ENCODE data around the gene CADM2. TPM values are rescaled to one million over a fixed set of nuclear protein-coding genes. Genes with fewer than 3 reads are reported as not detected.
A peak's percentile ranks its signal among the peaks of the same experiment; 100 is the strongest.

CADM2 gene
- total RNA-seq, 1 donor from 2014 or later, result 6.8 TPM

- no peak overlapping the region for H3K27ac ChIP-seq
- DNase-seq (ENCODE audit: low spot score), result no peak
- H3F3A ChIP-seq (ENCODE audit: low read depth), result no peaks in the 10 kb centered on the region
- no peak overlapping the region for H3K9ac ChIP-seq
- Mint-ChIP-seq H3K27me3 (ENCODE audit: insufficient read depth, low read depth) (no peaks in the 10 kb centered on the region), H3K4me1 (no peaks in the 10 kb centered on the region), H3K4me3 (no peak overlapping the region), H3K9me3 (peaks cover 1% of the 10 kb centered on the region), H3K27ac (no peak overlapping the region), H3K36me3 (no peaks in the 10 kb centered on the region)
- H3K4me2 ChIP-seq, result no peak overlapping the region
- no peaks in the 10 kb centered on the region for H3K27me3 ChIP-seq
- H3K79me2 ChIP-seq (ENCODE audit: low read depth), result no peaks in the 10 kb centered on the region
- no peak overlapping the region for H2AFZ ChIP-seq (replicated peaks)
- H4K20me1 ChIP-seq (ENCODE audit: low read depth), result no peaks in the 10 kb centered on the region
- no peak overlapping the region for H3K4me3 ChIP-seq
- no peaks in the 10 kb centered on the region for H3K9me3 ChIP-seq (ENCODE audit: low read depth)
- no peaks in the 10 kb centered on the region for H3K36me3 ChIP-seq
- no peaks in the 10 kb centered on the region for H3K4me1 ChIP-seq
- TF ChIP-seq CTCF (IDR thresholded peaks at IDR 0.05) (no peak), EZH2phosphoT487 (IDR thresholded peaks at IDR 0.05) (no peak), EZH2 (IDR thresholded peaks at IDR 0.05) (no peak)
These were observed 906.1 kb downstream of the CADM2 start for GRCh38 chr3:85864896-85865295.

- no peaks in the 10 kb centered on the region for H3K4me1 Mint-ChIP-seq
- Histone ChIP-seq H3K9me3 (ENCODE audit: low read depth) (no peaks in the 10 kb centered on the region), H4K20me1 (ENCODE audit: low read depth) (no peaks in the 10 kb centered on the region), H3K9ac (no peak overlapping the region), H3K36me3 (no peaks in the 10 kb centered on the region), H3K4me2 (no peak overlapping the region), H3K4me3 (no peak overlapping the region), H2AFZ (replicated peaks) (no peak overlapping the region), H3F3A (ENCODE audit: low read depth) (no peaks in the 10 kb centered on the region), H3K79me2 (ENCODE audit: low read depth) (no peaks in the 10 kb centered on the region), H3K27me3 (no peaks in the 10 kb centered on the region), H3K4me1 (no peaks in the 10 kb centered on the region), H3K27ac (no peak overlapping the region)
- H3K9me3 Mint-ChIP-seq, result peaks cover 4% of the 10 kb centered on the region
- DNase-seq (ENCODE audit: low spot score), result no peak
- H3K36me3 Mint-ChIP-seq, result no peaks in the 10 kb centered on the region
- no peaks in the 10 kb centered on the region for H3K27me3 Mint-ChIP-seq (ENCODE audit: insufficient read depth, low read depth)
- no peak overlapping the region for H3K4me3 Mint-ChIP-seq
- TF ChIP-seq EZH2 (IDR thresholded peaks at IDR 0.05) (no peak), EZH2phosphoT487 (IDR thresholded peaks at IDR 0.05) (no peak), CTCF (IDR thresholded peaks at IDR 0.05) (no peak)
- H3K27ac Mint-ChIP-seq, result no peak overlapping the region
These were observed 908.3 kb downstream of the CADM2 start for GRCh38 chr3:85867072-85867471.

GRCh38 chr3:85875589-85875988 is 916.8 kb downstream of the CADM2 start:
- peak overlapping the region; percentile 12 for H2AFZ ChIP-seq (replicated peaks)
- H3K27me3 Mint-ChIP-seq (ENCODE audit: insufficient read depth, low read depth), result no peaks in the 10 kb centered on the region
- no peak overlapping the region for H3K4me2 ChIP-seq
- no peaks in the 10 kb centered on the region for H3K9me3 Mint-ChIP-seq
- no peak overlapping the region for H3K27ac ChIP-seq
- no peak overlapping the region for H3K9ac ChIP-seq
- H3K79me2 ChIP-seq (ENCODE audit: low read depth), result no peaks in the 10 kb centered on the region
- TF ChIP-seq EZH2phosphoT487 (IDR thresholded peaks at IDR 0.05), result no peak
- no peak for TF ChIP-seq EZH2 (IDR thresholded peaks at IDR 0.05)
- no peak for TF ChIP-seq CTCF (IDR thresholded peaks at IDR 0.05)
- H3K4me1 ChIP-seq, result no peaks in the 10 kb centered on the region
- H3F3A ChIP-seq (ENCODE audit: low read depth), result no peaks in the 10 kb centered on the region
- H4K20me1 ChIP-seq (ENCODE audit: low read depth), result no peaks in the 10 kb centered on the region
- no peak overlapping the region for H3K4me3 ChIP-seq
- H3K36me3 ChIP-seq, result no peaks in the 10 kb centered on the region
- H3K36me3 Mint-ChIP-seq, result no peaks in the 10 kb centered on the region
- H3K9me3 ChIP-seq (ENCODE audit: low read depth), result no peaks in the 10 kb centered on the region
- no peak overlapping the region for H3K4me3 Mint-ChIP-seq
- H3K27me3 ChIP-seq, result no peaks in the 10 kb centered on the region
- no peak for DNase-seq (ENCODE audit: low spot score)
- H3K4me1 Mint-ChIP-seq, result no peaks in the 10 kb centered on the region
- no peak overlapping the region for H3K27ac Mint-ChIP-seq

Measured in neural progenitor cell (in vitro differentiated cells).